Ectodermal cell (in vitro differentiated cells): Measurements from ENCODE around the gene G6PC1.
"Not testable (repeated sequence)": the region's sequence is repeated elsewhere in the genome, so short reads cannot be mapped to it uniquely, and the experiment has no call there.

ENCODE experiments used
- H3K27ac ChIP-seq: 2 replicates; pipeline ENCODE4 v1.7.0; 2013; ENCODE audit warnings: mild to moderate bottlenecking, low read depth, low read length; ENCODE audit not compliant: insufficient read depth, poor library complexity, severe bottlenecking
- H3K27me3 ChIP-seq: 2 replicates; pipeline ENCODE4 v1.7.0; 2013; ENCODE audit warnings: mild to moderate bottlenecking, low read length; ENCODE audit not compliant: insufficient read depth, control insufficient read depth, poor library complexity, severe bottlenecking
- H3K36me3 ChIP-seq: one replicate; pipeline ENCODE4 v1.7.0; 2013; ENCODE audit warnings: low read length; ENCODE audit not compliant: control insufficient read depth, insufficient read depth
- H3K4me1 ChIP-seq: one replicate; pipeline ENCODE4 v1.7.0; 2013; ENCODE audit warnings: low read length; ENCODE audit not compliant: control insufficient read depth, insufficient read depth
- H3K4me3 ChIP-seq: 2 replicates; pipeline ENCODE4 v1.7.0; 2013; ENCODE audit warnings: low read depth, low read length, control low read depth; ENCODE audit not compliant: insufficient read depth
- H3K9me3 ChIP-seq: 2 replicates; pipeline ENCODE4 v1.7.0; 2013; ENCODE audit warnings: mild to moderate bottlenecking, low read length, moderate library complexity; ENCODE audit not compliant: control insufficient read depth
- WGBS, 2 experiments: methylation state at CpG; one replicate each; pipeline ENCODE4 v1.1.7; 2013; ENCODE audit warnings: missing lambda C conversion rate in 2 of 2; 5-methylcytosine and 5-hydroxymethylcytosine counted together

The G6PC1 gene

DNA sequence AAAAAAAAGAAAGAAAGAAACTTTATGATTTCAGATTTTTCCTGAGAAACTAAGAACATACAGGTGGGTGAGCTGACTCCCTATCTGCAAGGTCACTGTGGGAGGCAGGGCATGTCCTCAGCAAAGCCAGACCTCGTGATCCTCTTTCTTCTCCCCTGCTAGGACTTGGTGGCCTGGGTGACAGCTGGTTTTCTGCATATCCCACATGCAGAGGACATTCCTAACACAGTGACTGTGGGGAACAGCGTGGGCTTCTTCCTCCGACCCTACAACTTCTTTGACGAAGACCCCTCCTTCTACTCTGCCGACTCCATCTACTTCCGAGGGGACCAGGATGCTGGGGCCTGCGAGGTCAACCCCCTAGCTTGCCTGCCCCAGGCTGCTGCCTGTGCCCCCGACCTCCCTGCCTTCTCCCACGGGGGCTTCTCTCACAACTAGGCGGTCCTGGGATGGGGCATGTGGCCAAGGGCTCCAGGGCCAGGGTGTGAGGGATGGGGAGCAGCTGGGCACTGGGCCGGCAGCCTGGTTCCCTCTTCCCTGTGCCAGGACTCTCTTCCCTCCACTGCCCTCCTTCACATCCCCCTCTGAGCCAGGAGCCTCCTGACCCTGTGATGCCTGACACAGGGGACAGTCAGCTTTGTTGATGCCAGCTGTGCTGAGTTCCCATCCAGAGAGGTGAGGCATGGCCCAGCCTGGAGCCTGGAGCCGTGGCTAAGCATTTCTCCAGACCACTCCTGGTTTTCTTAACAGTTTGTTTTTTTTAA lies 26.5 kb upstream of the G6PC1 start:
- H3K27me3 ChIP-seq, H3K4me1 ChIP-seq, H3K9me3 ChIP-seq, H3K36me3 ChIP-seq, H3K27ac ChIP-seq, H3K4me3 ChIP-seq: not testable (repeated sequence)
- WGBS, 2 experiments, result 87 to 91% methylated on average over 5 to 6 of the region's 12 CpGs

DNA sequence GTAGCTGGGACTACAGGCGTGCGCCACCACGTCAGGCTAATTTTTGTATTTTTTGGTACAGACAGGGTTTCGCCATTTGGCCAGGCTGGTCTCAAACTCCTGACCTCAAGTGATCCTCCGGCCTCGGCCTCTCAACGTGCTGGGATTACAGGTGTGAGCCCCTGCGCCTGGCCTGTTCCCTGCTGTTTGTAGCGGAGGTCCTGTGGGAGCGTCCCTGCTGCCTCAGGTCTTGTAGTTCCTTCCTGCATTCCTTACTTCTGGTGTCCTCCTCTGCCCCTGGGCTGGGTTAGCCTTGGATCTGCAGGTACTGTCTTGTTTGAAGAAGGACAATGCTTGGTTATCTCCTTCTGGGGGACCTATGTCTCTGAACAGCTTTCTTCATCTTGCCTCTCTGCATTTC lies 23.6 kb upstream of the G6PC1 start:
- H3K9me3 ChIP-seq, result no peaks in the 10 kb centered on the region
- WGBS, 2 experiments, result 88 to 93% methylated on average over 10 of the region's 10 CpGs

DNA sequence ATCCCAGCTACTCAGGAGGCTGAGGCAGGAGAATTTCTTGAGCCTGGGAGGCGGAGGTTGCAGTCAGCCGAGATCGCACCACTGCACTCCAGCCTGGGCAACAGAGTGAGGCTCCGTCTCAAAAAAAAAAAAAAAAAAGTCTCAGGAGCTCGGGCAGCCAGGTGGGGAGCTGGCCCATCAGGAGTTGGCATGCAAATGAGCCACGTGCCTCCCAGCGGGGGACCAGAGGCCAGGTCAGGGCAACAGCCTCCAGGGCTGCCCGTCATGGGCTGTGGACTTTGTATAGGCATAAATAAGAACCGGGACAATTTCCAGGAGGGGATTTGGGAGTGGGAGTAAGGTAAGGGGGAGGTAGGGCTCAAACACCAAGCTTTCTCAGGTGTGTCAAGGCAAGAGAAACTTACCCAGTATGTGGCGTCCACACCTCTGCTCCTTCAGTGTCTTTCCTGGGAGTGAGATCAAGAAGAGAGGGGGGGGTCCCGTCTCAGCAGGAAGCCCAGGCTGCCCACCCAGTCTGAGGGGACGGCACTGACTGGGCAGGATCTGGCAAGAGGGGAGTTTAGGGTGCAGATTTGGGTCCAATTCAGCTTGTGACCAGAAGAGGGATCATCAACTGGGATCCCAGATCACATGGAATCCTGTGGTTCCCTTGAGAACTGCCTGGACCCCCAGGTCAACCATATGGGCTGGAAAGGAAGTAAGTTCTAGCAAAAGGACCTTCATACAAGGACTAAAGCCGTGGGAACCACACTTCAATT lies 22.3 kb upstream of the G6PC1 start:
- no peaks in the 10 kb centered on the region for H3K27me3 ChIP-seq
- no peak overlapping the region for H3K27ac ChIP-seq
- H3K4me1 ChIP-seq, result no peaks in the 10 kb centered on the region
- whole genome bisulfite sequencing, 2 experiments, result 25 to 30% methylated on average over 13 of the region's 13 CpGs
- H3K9me3 ChIP-seq, result no peaks in the 10 kb centered on the region
- H3K4me3 ChIP-seq, result no peak overlapping the region
- no peaks in the 10 kb centered on the region for H3K36me3 ChIP-seq

More for the DNA sequence above, 23.6 kb upstream of the G6PC1 start:
- Histone ChIP-seq H3K27ac (no peak overlapping the region), H3K36me3 (no peaks in the 10 kb centered on the region), H3K4me1 (no peaks in the 10 kb centered on the region), H3K27me3 (no peaks in the 10 kb centered on the region), H3K4me3 (no peak overlapping the region)

DNA sequence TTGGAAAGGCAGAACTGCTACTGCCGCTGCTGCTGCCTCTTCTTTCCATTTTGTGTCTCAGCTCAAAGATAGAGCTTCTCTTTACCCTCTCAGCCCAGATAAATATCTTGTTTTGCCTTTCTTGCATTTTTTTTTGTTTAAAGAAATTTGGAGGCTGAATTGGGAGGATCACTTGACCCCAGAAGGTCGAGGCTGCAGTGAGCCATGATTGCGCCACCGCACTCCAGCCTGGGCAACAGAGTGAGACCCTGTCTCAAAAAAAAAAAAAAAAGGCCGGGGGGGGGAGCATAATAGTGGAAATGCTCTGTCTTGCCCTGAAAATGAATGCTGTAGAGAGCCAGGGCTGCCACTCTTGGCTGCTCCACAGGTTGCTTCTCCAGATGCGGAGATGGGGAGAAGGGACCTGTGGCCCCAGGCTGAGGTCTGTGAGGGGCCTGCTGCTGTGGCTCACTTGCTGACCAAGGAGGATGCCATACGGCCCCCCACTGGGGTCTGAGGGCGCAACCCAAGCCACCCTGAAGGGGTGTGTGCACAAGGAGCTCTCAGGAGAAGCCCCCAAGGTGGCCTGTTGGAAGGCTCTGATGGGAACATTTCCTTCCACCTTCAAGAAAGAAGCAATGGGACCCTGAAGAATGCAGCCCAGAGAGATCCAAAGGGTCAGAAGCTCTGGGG lies 21.5 kb upstream of the G6PC1 start:
- no peak overlapping the region for H3K4me3 ChIP-seq
- H3K36me3 ChIP-seq, result no peaks in the 10 kb centered on the region
- no peaks in the 10 kb centered on the region for H3K27me3 ChIP-seq
- WGBS, 2 experiments, result 86 to 91% methylated on average over 8 of the region's 8 CpGs
- no peaks in the 10 kb centered on the region for H3K9me3 ChIP-seq
- no peaks in the 10 kb centered on the region for H3K4me1 ChIP-seq
- no peak overlapping the region for H3K27ac ChIP-seq

DNA sequence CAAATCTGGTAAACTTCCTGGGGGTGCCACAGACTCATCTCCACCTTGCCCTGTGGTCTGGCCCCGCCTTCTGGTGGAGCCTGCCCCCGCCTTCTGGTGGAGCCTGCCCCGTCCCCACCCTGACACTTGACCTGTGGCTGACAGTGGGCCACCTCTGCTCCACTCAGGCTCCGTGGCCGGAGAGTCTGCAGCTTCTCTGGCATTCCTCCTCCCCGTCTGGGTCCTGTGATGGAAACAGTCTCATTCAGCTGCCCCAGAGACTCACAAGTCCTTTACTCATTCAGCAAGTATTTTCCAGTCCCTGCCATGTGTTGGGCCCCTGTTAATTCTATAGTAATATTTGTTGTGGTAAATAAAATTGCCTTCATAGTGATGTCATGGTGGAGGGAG lies 21.0 kb upstream of the G6PC1 start:
- no peaks in the 10 kb centered on the region for H3K36me3 ChIP-seq
- no peaks in the 10 kb centered on the region for H3K27me3 ChIP-seq
- H3K4me1 ChIP-seq, result no peaks in the 10 kb centered on the region
- 66 to 69% methylated on average over 6 of the region's 6 CpGs for WGBS, 2 experiments
- H3K9me3 ChIP-seq, result no peaks in the 10 kb centered on the region
- H3K27ac ChIP-seq, result no peak overlapping the region
- H3K4me3 ChIP-seq, result no peak overlapping the region

DNA sequence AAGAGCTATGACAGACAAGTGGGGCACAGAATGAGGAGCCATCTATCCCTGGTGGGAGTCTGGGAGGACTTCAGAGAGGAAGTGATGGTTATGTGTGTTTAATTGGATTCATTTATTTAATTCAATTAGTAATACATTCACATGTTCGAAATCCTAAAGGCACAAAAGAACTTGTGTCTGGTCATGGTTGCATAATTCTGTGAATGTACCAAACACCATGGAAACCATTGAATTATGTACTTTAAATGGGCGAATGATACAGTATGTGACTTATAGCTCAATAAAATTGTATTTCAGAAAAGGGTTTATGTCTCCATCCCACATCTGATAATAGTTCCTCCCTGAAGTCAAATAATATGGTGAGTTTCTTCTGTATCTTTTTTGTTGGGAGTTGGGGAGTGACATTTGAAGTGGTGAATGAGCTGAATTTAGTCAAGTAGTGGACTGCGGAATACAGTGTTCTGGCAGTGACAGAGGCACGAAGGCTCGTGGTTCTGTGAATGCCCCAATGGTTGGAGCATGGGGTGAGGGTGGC lies 19.8 kb upstream of the G6PC1 start:
- no peaks in the 10 kb centered on the region for H3K9me3 ChIP-seq
- no peak overlapping the region for H3K27ac ChIP-seq
- H3K27me3 ChIP-seq, result no peaks in the 10 kb centered on the region
- WGBS, 2 experiments, result 88% methylated on average over 5 of the region's 5 CpGs
- H3K36me3 ChIP-seq, result no peaks in the 10 kb centered on the region
- H3K4me1 ChIP-seq, result no peaks in the 10 kb centered on the region
- H3K4me3 ChIP-seq, result no peak overlapping the region

DNA sequence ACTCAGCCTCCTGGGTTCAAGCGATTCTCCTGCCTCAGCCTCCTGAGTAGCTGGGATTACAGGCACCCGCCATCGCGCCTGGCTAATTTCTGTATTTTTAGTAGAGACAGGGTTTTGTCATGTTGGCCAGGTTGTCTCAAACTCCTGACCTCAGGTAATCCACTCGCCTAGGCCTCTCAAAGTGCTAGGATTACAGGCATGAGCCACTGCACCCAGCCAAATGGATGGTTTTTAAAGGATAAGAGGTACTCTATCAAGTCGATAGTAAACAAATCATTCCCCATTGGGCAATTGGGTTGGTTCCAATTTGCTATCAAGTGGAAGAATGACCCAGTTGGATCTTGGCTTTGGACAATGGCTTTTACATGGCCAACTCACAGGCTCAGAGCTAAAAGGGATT lies 18.9 kb upstream of the G6PC1 start:
- not testable (repeated sequence) for H3K36me3 ChIP-seq, H3K9me3 ChIP-seq, H3K4me1 ChIP-seq, H3K27me3 ChIP-seq, H3K27ac ChIP-seq, H3K4me3 ChIP-seq
- 93 to 94% methylated on average over 6 of the region's 6 CpGs for WGBS, 2 experiments

DNA sequence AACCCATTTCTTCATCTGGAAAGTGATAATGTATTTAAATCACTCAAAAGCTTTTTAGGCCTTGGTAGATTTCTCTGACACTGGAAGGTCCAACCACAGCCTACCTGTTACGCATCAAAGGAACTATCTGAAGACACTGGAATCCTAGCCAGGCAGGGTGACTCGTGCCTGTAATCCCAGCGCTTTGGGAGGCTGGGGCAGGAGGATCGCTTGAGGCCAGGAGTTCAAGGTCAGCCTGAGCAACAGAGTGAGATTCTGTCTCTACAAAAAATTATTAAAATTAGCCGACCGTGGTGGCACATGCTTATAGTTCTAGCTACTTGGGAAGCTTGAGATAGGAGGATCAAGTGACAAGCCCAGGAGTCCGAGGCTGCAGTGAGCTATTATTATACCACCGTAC lies 18.4 kb upstream of the G6PC1 start:
- 93 to 96% methylated on average over 8 of the region's 8 CpGs for WGBS, 2 experiments
- no peak overlapping the region for H3K4me3 ChIP-seq
- no peaks in the 10 kb centered on the region for H3K4me1 ChIP-seq
- H3K36me3 ChIP-seq, result no peaks in the 10 kb centered on the region
- H3K9me3 ChIP-seq, result no peaks in the 10 kb centered on the region
- no peaks in the 10 kb centered on the region for H3K27me3 ChIP-seq
- no peak overlapping the region for H3K27ac ChIP-seq

DNA sequence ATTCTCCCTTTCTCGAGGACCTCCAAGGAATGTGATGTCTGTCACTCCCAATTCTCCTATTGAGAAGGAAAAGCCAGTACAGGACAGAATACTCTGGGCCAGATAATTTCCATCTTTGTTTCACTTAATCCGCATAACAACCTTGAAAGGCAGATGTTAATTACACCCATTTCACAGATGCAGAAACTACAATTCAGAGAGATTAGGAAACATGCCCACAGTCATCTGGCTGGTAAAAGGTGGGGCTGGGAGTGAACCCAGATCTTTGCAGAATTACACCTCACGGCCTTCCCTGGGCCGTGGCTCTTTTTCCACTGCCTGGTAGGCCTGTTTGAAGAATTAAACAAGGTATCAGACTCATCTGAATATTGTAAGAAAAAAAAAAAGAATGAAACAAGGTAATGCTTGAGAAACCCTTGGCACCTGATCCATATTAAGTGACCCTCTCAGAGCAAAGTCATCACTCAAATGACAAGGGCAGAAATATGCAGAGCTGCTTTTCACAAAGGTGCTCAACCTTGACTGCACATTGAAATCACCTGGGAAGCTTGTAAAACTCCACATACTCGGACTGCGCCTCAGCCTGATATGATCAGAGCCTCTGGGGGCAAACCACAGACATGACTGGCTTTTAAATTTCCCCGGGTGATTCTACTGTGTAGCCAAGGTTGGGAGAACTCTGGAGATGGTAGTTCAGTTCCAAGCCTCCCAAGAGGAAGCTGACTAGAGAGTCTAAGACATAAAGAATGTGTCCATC lies 16.6 kb upstream of the G6PC1 start:
- Histone ChIP-seq H3K27ac (no peak overlapping the region), H3K9me3 (no peaks in the 10 kb centered on the region), H3K4me3 (no peak overlapping the region), H3K36me3 (no peaks in the 10 kb centered on the region), H3K4me1 (no peaks in the 10 kb centered on the region), H3K27me3 (no peaks in the 10 kb centered on the region)
- whole genome bisulfite sequencing, 2 experiments, result 93% methylated on average over 7 of the region's 7 CpGs
